Endothelial cell of umbilical vein (primary cell): ENCODE measurements around the gene G3BP1.

Source experiments
- CTCF ChIP-seq, 2 donors: IDR thresholded peaks; 1 replicate in 1 of 2; 2 replicates in 1 of 2; pipeline ENCODE4 v1.5.1; 2011; ENCODE audit warnings: low read length in 2 of 2, mild to moderate bottlenecking in 2 of 2, moderate library complexity in 2 of 2, control low read depth in 1 of 2, inconsistent platforms in 1 of 2, low read depth in 1 of 2; ENCODE audit not compliant: insufficient read depth in 1 of 2; ENCODE audit errors: extremely low read depth in 1 of 2
- POLR2A ChIP-seq: IDR thresholded peaks from 2 replicates; pipeline ENCODE4 v1.6.1; 2012; ENCODE audit warnings: low read depth, mild to moderate bottlenecking, control low read depth, low read length

- TF ChIP-seq CTCF (IDR thresholded peaks at IDR 0.05; ENCODE audit: extremely low read depth in 1 of 2, insufficient read depth in 1 of 2, low read depth in 1 of 2, low read length in 2 of 2) = no peak
- TF ChIP-seq POLR2A = peak; percentile 38
These were observed 1.2 kb downstream of the G3BP1 start for GRCh38 chr5:151772846-151773561.
